HL-60 (cell line): ENCODE data around the gene NT5DC2.

Experiments used
- CTCF ChIP-seq: IDR thresholded peaks from one replicate; pipeline ENCODE4 v1.5.1; 2011; ENCODE audit warnings: low read length, control low read depth, inconsistent platforms; ENCODE audit not compliant: insufficient read depth
- GABPA ChIP-seq: IDR thresholded peaks from 2 replicates; pipeline ENCODE4 v1.6.1; 2012; ENCODE audit warnings: low read depth
- POLR2AphosphoS5 ChIP-seq: IDR thresholded peaks from 2 replicates; pipeline ENCODE4 v1.6.1; 2012; ENCODE audit warnings: low read depth
- SPI1 ChIP-seq: IDR thresholded peaks from 2 replicates; pipeline ENCODE4 v1.6.1; 2012; ENCODE audit warnings: low read depth, mild to moderate bottlenecking, borderline replicate concordance
- TF ChIP-seq, protein P1 (sequence below): IDR thresholded peaks from 2 replicates; pipeline ENCODE4 v1.6.1; 2012; ENCODE audit warnings: low read depth; ENCODE audit not compliant: insufficient replicate concordance

DNA sequence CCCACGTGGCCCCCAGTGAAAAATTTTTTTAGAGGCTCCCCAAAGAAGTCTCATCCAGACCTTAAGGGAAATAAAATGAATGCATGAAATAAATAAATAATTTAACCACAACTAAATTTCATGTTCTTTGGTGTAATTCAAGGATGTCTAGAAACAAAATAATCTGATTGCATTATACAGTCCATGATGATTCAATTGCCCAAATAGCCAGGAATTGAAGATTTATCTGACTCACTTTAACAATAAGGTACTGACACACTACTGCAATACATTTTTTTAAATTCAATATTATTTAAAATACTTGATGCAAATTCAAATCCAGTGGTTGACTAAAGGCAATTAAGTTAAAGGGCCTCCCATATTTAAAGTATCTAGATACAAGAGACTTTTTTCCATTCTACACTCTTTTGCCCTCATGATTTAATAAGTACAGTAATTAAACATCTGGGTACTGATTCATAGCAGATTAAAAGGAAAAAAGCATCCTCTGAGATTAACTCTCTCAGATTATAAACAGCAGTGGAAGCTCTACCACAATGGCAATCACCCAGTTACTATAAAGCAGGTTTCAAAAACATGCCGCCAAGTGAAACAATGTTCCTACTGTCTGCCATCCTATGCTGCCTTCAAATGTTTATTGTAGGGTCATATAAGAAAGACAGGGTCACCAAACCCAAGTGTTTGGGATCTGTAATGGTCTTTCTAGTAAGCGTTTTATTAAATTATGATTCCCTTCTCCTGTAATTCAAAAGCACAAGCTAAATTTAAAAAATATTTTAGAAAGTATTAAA is 12.6 kb upstream of the NT5DC2 start:
- TF ChIP-seq CTCF, result no peak
- TF ChIP-seq, protein P1, sequence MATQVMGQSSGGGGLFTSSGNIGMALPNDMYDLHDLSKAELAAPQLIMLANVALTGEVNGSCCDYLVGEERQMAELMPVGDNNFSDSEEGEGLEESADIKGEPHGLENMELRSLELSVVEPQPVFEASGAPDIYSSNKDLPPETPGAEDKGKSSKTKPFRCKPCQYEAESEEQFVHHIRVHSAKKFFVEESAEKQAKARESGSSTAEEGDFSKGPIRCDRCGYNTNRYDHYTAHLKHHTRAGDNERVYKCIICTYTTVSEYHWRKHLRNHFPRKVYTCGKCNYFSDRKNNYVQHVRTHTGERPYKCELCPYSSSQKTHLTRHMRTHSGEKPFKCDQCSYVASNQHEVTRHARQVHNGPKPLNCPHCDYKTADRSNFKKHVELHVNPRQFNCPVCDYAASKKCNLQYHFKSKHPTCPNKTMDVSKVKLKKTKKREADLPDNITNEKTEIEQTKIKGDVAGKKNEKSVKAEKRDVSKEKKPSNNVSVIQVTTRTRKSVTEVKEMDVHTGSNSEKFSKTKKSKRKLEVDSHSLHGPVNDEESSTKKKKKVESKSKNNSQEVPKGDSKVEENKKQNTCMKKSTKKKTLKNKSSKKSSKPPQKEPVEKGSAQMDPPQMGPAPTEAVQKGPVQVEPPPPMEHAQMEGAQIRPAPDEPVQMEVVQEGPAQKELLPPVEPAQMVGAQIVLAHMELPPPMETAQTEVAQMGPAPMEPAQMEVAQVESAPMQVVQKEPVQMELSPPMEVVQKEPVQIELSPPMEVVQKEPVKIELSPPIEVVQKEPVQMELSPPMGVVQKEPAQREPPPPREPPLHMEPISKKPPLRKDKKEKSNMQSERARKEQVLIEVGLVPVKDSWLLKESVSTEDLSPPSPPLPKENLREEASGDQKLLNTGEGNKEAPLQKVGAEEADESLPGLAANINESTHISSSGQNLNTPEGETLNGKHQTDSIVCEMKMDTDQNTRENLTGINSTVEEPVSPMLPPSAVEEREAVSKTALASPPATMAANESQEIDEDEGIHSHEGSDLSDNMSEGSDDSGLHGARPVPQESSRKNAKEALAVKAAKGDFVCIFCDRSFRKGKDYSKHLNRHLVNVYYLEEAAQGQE, result no peak
- TF ChIP-seq POLR2AphosphoS5, result no peak
- TF ChIP-seq GABPA, result no peak
- no peak for TF ChIP-seq SPI1
